Measurements from ENCODE around the gene PTPN14. TPM values are rescaled to one million over a fixed set of nuclear protein-coding genes. Genes with fewer than 3 reads are reported as not detected.

PTPN14 gene
- total RNA-seq, 1 donor from 2014 or later: 27.2 TPM

- intact Hi-C loops (cut with DNase I): loop anchor here (5.0 kb wide), 1 partner anchor 324 kb away; no protein-coding TSS in a partner anchor
- no peak for TF ChIP-seq CTCF (IDR thresholded peaks at IDR 0.05)
These were observed 35.2 kb upstream of the PTPN14 start for GRCh38 chr1:214586621-214587020.

GRCh38 chr1:214584805-214585766 is 33.7 kb upstream of the PTPN14 start:
- Histone ChIP-seq H3K27ac (no peak overlapping the region), H3K4me1 (peaks cover 0 to 5% of the 10 kb centered on the region in 2 donors), H3K27me3 (no peaks in the 10 kb centered on the region), H3K9me3 (no peaks in the 10 kb centered on the region), H3K36me3 (no peaks in the 10 kb centered on the region), H3K4me3 (no peak overlapping the region)
- intact Hi-C loops (cut with DNase I): loop anchor here (1.0 to 5.0 kb wide), 4 partner anchors 34 to 323 kb away; partner anchors contain the start of gene PTPN14
- peak; percentile 57 to 66 (median 64) for TF ChIP-seq CTCF (IDR thresholded peaks at IDR 0.05)
- DNase-seq (ENCODE audit: low spot score in 2 of 2): no peak

More at GRCh38 chr1:214586621-214587020, 35.2 kb upstream of the PTPN14 start:
- H3K4me1 ChIP-seq: peaks cover 0 to 4% of the 10 kb centered on the region in 2 donors
- no peaks in the 10 kb centered on the region for H3K36me3 ChIP-seq
- H3K27me3 ChIP-seq: no peaks in the 10 kb centered on the region
- no peak for DNase-seq (ENCODE audit: low spot score in 2 of 2)
- H3K4me3 ChIP-seq: no peak overlapping the region
- no peak overlapping the region for H3K27ac ChIP-seq
- H3K9me3 ChIP-seq: no peaks in the 10 kb centered on the region

GRCh38 chr1:214583824-214584554 is 32.6 kb upstream of the PTPN14 start:
- DNase-seq (ENCODE audit: low spot score in 2 of 2): no peak
- TF ChIP-seq CTCF (IDR thresholded peaks at IDR 0.05): no peak
- intact Hi-C loops (cut with DNase I): loop anchor here (2.0 kb wide), 2 partner anchors 33 to 195 kb away; partner anchors contain the start of gene PTPN14
- Histone ChIP-seq H3K4me3 (no peak overlapping the region), H3K9me3 (no peaks in the 10 kb centered on the region), H3K36me3 (no peaks in the 10 kb centered on the region), H3K27ac (no peak overlapping the region), H3K4me1 (peaks cover 0 to 5% of the 10 kb centered on the region in 2 donors), H3K27me3 (no peaks in the 10 kb centered on the region)

GRCh38 chr1:214583113-214583512 is 31.7 kb upstream of the PTPN14 start:
- no peak overlapping the region for H3K4me3 ChIP-seq
- H3K27ac ChIP-seq: no peak overlapping the region
- no peak for DNase-seq (ENCODE audit: low spot score in 2 of 2)
- intact Hi-C loops (cut with DNase I): no loop called here
- no peaks in the 10 kb centered on the region for H3K36me3 ChIP-seq
- H3K4me1 ChIP-seq: peaks cover 0 to 5% of the 10 kb centered on the region in 2 donors
- no peaks in the 10 kb centered on the region for H3K9me3 ChIP-seq
- no peak for TF ChIP-seq CTCF (IDR thresholded peaks at IDR 0.05)
- H3K27me3 ChIP-seq: no peaks in the 10 kb centered on the region

- intact Hi-C loops (cut with DNase I): no loop called here
These were observed 31.0 kb upstream of the PTPN14 start for GRCh38 chr1:214582289-214582891.

More at GRCh38 chr1:214582289-214582891, 31.0 kb upstream of the PTPN14 start:
- Histone ChIP-seq H3K27ac (no peak overlapping the region), H3K36me3 (no peaks in the 10 kb centered on the region), H3K4me3 (no peak overlapping the region), H3K27me3 (no peaks in the 10 kb centered on the region), H3K4me1 (peaks cover 0 to 5% of the 10 kb centered on the region in 2 donors), H3K9me3 (no peaks in the 10 kb centered on the region)
- no peak for DNase-seq (ENCODE audit: low spot score in 2 of 2)
- no peak for TF ChIP-seq CTCF (IDR thresholded peaks at IDR 0.05)
